PFSK-1 (cell line): Measurements from ENCODE around the gene MPZL1.

Experiments
- POLR2AphosphoS5 ChIP-seq: IDR thresholded peaks from 2 replicates; pipeline ENCODE4 v1.6.1; 2012; ENCODE audit warnings: low read depth, mild to moderate bottlenecking, control low read depth, low read length, moderate library complexity
- SIN3A ChIP-seq: IDR thresholded peaks from 2 replicates; pipeline ENCODE4 v1.6.1; 2012; ENCODE audit warnings: mild to moderate bottlenecking, low read length, moderate library complexity, borderline replicate concordance; ENCODE audit not compliant: insufficient read depth

- TF ChIP-seq POLR2AphosphoS5, result no peak
- no peak for TF ChIP-seq SIN3A
Measured at GRCh38 chr1:167839009-167839408, 117.2 kb downstream of the MPZL1 start.
